ENCODE measurements around the gene TMEM181. TPM values are rescaled to one million over a fixed set of nuclear protein-coding genes. Genes with fewer than 3 reads are reported as not detected.
A peak's percentile ranks its signal among the peaks of the same experiment; 100 is the strongest.

The TMEM181 gene
- total and polyA plus RNA-seq, 2 of the 13 experiments (the other 11 are each of a cell fraction or from before 2014, with no cell fraction given) = 59.1 to 108 TPM

DNA sequence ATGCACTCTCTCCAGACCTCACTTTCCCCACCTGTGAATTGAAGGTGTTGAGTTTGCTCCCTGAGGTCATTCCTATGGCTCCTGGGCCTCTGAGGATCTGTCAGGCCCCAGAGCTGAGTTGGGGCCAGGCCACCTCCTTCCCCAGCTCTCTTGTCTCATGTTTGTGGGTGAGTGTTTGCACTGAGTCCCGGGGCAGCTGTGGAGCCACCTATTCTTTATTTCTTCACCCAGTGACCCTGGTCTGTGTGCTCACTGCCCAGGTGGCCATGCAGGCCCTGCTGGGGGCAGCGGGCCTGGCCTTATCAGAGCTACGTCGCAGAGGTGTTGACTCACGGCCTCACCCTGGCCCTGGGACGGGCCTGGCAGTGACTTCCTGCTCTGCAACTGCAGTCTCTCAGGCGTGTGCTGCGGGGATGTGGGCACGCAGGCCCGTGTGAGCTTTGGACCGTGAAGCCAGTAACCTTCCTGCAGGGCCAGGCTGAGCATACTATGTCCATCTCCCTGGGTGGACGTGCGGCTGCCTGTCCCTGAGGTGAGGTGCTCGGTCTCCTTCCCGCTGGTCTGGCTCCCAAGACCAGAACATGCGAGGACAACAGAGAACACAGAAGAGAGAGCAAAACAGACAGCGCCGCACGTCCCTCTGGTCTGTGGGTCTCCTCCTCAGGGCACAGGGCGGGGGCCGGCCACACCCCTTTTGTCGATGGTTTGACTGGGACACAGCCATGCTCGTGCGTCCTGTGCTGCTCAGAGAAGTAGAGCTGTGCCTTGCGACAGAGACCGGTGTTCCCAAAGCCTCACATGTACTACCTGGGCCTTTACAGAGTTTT is 12.1 kb downstream of the TMEM181 start (continued):
- TF ChIP-seq ZNF766 (CRISPR knock-in tag; IDR thresholded peaks at IDR 0.05; ENCODE audit: borderline replicate concordance) (no peak; the same call in none of the 2 replicates), NCOA5 (CRISPR knock-in tag; IDR thresholded peaks at IDR 0.05) (no peak), RBM39 (IDR thresholded peaks at IDR 0.05; ENCODE audit: low read depth, low read length, poor library complexity, severe bottlenecking) (peak; percentile 73), ZNF609 (CRISPR knock-in tag; IDR thresholded peaks at IDR 0.05; ENCODE audit: borderline replicate concordance) (peak; percentile 98), ZNF549 (CRISPR knock-in tag; IDR thresholded peaks at IDR 0.05) (peak; percentile 85; the same call in 1 of the 2 replicates), ZNF263 (CRISPR knock-in tag; IDR thresholded peaks at IDR 0.05) (peak; percentile 81), ZNF484 (CRISPR knock-in tag; IDR thresholded peaks at IDR 0.05; ENCODE audit: borderline replicate concordance, low read depth) (no peak; the same call in 1 of the 2 replicates), PAX8 (CRISPR knock-in tag; IDR thresholded peaks at IDR 0.05; ENCODE audit: borderline replicate concordance) (peak; percentile 97; the same call in 1 of the 2 replicates), ZFP36L2 (CRISPR knock-in tag; IDR thresholded peaks at IDR 0.05) (peak; percentile 92), MBNL3 (CRISPR knock-in tag; conservative IDR thresholded peaks at IDR 0.05) (no peak), MTA1 (CRISPR knock-in tag; IDR thresholded peaks at IDR 0.05; ENCODE audit: borderline replicate concordance) (peak; percentile 100), FOSL2 (CRISPR knock-in tag; IDR thresholded peaks at IDR 0.05) (peak; percentile 96), TARDBP (CRISPR knock-in tag; IDR thresholded peaks at IDR 0.05) (peak; percentile 99)
- TF ChIP-seq, protein P1, sequence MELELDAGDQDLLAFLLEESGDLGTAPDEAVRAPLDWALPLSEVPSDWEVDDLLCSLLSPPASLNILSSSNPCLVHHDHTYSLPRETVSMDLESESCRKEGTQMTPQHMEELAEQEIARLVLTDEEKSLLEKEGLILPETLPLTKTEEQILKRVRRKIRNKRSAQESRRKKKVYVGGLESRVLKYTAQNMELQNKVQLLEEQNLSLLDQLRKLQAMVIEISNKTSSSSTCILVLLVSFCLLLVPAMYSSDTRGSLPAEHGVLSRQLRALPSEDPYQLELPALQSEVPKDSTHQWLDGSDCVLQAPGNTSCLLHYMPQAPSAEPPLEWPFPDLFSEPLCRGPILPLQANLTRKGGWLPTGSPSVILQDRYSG (CRISPR knock-in tag; IDR thresholded peaks at IDR 0.05) = peak; percentile 41; the same call in 1 of the 2 replicates
- TF ChIP-seq, protein P2, sequence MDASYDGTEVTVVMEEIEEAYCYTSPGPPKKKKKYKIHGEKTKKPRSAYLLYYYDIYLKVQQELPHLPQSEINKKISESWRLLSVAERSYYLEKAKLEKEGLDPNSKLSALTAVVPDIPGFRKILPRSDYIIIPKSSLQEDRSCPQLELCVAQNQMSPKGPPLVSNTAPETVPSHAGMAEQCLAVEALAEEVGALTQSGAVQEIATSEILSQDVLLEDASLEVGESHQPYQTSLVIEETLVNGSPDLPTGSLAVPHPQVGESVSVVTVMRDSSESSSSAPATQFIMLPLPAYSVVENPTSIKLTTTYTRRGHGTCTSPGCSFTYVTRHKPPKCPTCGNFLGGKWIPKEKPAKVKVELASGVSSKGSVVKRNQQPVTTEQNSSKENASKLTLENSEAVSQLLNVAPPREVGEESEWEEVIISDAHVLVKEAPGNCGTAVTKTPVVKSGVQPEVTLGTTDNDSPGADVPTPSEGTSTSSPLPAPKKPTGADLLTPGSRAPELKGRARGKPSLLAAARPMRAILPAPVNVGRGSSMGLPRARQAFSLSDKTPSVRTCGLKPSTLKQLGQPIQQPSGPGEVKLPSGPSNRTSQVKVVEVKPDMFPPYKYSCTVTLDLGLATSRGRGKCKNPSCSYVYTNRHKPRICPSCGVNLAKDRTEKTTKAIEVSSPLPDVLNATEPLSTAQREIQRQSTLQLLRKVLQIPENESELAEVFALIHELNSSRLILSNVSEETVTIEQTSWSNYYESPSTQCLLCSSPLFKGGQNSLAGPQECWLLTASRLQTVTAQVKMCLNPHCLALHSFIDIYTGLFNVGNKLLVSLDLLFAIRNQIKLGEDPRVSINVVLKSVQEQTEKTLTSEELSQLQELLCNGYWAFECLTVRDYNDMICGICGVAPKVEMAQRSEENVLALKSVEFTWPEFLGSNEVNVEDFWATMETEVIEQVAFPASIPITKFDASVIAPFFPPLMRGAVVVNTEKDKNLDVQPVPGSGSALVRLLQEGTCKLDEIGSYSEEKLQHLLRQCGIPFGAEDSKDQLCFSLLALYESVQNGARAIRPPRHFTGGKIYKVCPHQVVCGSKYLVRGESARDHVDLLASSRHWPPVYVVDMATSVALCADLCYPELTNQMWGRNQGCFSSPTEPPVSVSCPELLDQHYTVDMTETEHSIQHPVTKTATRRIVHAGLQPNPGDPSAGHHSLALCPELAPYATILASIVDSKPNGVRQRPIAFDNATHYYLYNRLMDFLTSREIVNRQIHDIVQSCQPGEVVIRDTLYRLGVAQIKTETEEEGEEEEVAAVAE (CRISPR knock-in tag; IDR thresholded peaks at IDR 0.05; ENCODE audit: borderline replicate concordance) = peak; percentile 97
- TF ChIP-seq, protein P3, sequence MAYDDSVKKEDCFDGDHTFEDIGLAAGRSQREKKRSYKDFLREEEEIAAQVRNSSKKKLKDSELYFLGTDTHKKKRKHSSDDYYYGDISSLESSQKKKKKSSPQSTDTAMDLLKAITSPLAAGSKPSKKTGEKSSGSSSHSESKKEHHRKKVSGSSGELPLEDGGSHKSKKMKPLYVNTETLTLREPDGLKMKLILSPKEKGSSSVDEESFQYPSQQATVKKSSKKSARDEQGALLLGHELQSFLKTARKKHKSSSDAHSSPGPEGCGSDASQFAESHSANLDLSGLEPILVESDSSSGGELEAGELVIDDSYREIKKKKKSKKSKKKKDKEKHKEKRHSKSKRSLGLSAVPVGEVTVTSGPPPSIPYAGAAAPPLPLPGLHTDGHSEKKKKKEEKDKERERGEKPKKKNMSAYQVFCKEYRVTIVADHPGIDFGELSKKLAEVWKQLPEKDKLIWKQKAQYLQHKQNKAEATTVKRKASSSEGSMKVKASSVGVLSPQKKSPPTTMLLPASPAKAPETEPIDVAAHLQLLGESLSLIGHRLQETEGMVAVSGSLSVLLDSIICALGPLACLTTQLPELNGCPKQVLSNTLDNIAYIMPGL (CRISPR knock-in tag; IDR thresholded peaks at IDR 0.05; ENCODE audit: borderline replicate concordance in 1 of 2, low read depth in 1 of 2) = peak; percentile 89 to 96

Data from HepG2 (cell line).